ENCODE measurements around the gene PLXDC1. TPM values are rescaled to one million over a fixed set of nuclear protein-coding genes. Genes with fewer than 3 reads are reported as not detected.
A peak's percentile ranks its signal among the peaks of the same experiment; 100 is the strongest.
"Not testable (repeated sequence)": the region's sequence is repeated elsewhere in the genome, so short reads cannot be mapped to it uniquely, and the experiment has no call there.

Gene PLXDC1
- total and polyA plus RNA-seq, 7 experiments from 2014 or later: 2.3 to 55.7 (median 30.8) TPM

DNA sequence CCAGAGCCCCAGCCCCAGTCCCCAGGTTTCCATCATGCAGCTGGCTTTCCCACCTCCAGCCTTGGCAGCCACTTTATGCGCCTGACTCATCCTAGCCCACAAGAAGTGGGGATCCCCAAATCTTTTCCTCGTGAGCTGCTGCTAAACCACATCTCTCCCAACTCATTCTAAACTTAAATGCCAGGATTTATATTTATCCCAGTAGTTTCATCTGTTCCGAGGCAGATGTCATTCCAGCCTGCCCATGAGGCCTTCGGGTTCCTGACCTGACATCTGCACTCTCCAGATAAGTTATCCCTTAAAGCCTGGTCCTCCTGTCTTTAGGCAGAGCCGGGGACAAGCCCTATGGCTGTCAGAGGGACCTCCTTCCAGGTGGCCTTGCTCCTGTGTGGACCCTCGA, 16.6 kb downstream of the PLXDC1 start:
- H3K27ac Mint-ChIP-seq: peak overlapping the region in 1 of 9 donors; percentile 22
- ChIA-PET POLR2A (interaction anchor here (1.0 to 1.4 kb wide), 2 partner anchors 9 to 19 kb away, joined by 3 to 5 read pairs; no protein-coding TSS in a partner anchor), CTCF (no interaction called here)
- Histone ChIP-seq H3K27ac (ENCODE audit: low read depth, low read length) (no peak overlapping the region), H3K4me1 (ENCODE audit: control insufficient read depth in 2 of 2, insufficient read depth in 2 of 2, low read length in 2 of 2) (no peaks in the 10 kb centered on the region), H3K36me3 (ENCODE audit: control insufficient read depth in 2 of 3, insufficient read depth in 3 of 3, low read length in 3 of 3) (peaks cover 0 to 18% (median 0%) of the 10 kb centered on the region in 3 experiments), H3K4me3 (ENCODE audit: low read length) (no peak overlapping the region), H3K9me3 (ENCODE audit: control insufficient read depth in 2 of 3, low read length in 3 of 3) (no peaks in the 10 kb centered on the region), H3K27me3 (ENCODE audit: control insufficient read depth in 2 of 2, insufficient read depth in 2 of 2, low read length in 2 of 2) (no peaks in the 10 kb centered on the region)
- H3K4me1 Mint-ChIP-seq: peaks cover 0 to 10% (median 6%) of the 10 kb centered on the region in 7 donors
- DNase-seq (no peak), ATAC-seq (no peak)
- H3K4me3 Mint-ChIP-seq: no peak overlapping the region
- no peaks in the 10 kb centered on the region for H3K9me3 Mint-ChIP-seq
- peaks cover 0 to 35% (median 6%) of the 10 kb centered on the region in 5 donors for H3K36me3 Mint-ChIP-seq
- H3K27me3 Mint-ChIP-seq: peaks cover 0 to 4% (median 0%) of the 10 kb centered on the region in 5 donors
- intact Hi-C loops (cut with micrococcal nuclease): no loop called here

- no peaks in the 10 kb centered on the region for H3K9me3 Mint-ChIP-seq
- no peak for ATAC-seq
- ChIA-PET CTCF (no interaction called here), POLR2A (no interaction called here)
- no peak overlapping the region for H3K4me3 ChIP-seq (ENCODE audit: low read length)
- H3K4me1 Mint-ChIP-seq: peaks cover 0 to 6% (median 5%) of the 10 kb centered on the region in 7 donors
- H3K4me1 ChIP-seq (ENCODE audit: control insufficient read depth in 2 of 2, insufficient read depth in 2 of 2, low read length in 2 of 2): no peaks in the 10 kb centered on the region
- no peak overlapping the region for H3K27ac ChIP-seq (ENCODE audit: low read depth, low read length)
- DNase-seq: no peak
- intact Hi-C loops (cut with micrococcal nuclease): no loop called here
- no peaks in the 10 kb centered on the region for H3K27me3 ChIP-seq (ENCODE audit: control insufficient read depth in 2 of 2, insufficient read depth in 2 of 2, low read length in 2 of 2)
- peaks cover 0 to 26% (median 6%) of the 10 kb centered on the region in 5 donors for H3K36me3 Mint-ChIP-seq
- no peaks in the 10 kb centered on the region for H3K9me3 ChIP-seq (ENCODE audit: control insufficient read depth in 2 of 3, low read length in 3 of 3)
- H3K4me3 Mint-ChIP-seq: no peak overlapping the region
- peaks cover 0 to 4% (median 0%) of the 10 kb centered on the region in 5 donors for H3K27me3 Mint-ChIP-seq
- H3K36me3 ChIP-seq (ENCODE audit: control insufficient read depth in 2 of 3, insufficient read depth in 3 of 3, low read length in 3 of 3): peaks cover 0 to 12% (median 0%) of the 10 kb centered on the region in 3 experiments
- peak overlapping the region in 1 of 9 donors; percentile 12 for H3K27ac Mint-ChIP-seq
Observed at GRCh38 chr17:39132192-39132610, 19.2 kb downstream of the PLXDC1 start.

GRCh38 chr17:39131616-39132015, 19.8 kb downstream of the PLXDC1 start:
- Mint-ChIP-seq H3K4me1 (peaks cover 0 to 4% (median 1%) of the 10 kb centered on the region in 7 donors), H3K9me3 (no peaks in the 10 kb centered on the region), H3K4me3 (no peak overlapping the region), H3K27me3 (peaks cover 0 to under 1% (median 0%) of the 10 kb centered on the region in 5 donors), H3K27ac (no peak overlapping the region), H3K36me3 (peaks cover 0 to 24% (median 2%) of the 10 kb centered on the region in 5 donors)
- CTCF ChIA-PET: no interaction called here
- ATAC-seq (no peak), DNase-seq (no peak)
- no peak overlapping the region for H3K4me3 ChIP-seq (ENCODE audit: low read length)
- H3K27ac ChIP-seq (ENCODE audit: low read depth, low read length): no peak overlapping the region
- intact Hi-C loops (cut with micrococcal nuclease): no loop called here
- H3K4me1 ChIP-seq (ENCODE audit: control insufficient read depth in 2 of 2, insufficient read depth in 2 of 2, low read length in 2 of 2): no peaks in the 10 kb centered on the region
- peaks cover 0 to 12% (median 0%) of the 10 kb centered on the region in 3 experiments for H3K36me3 ChIP-seq (ENCODE audit: control insufficient read depth in 2 of 3, insufficient read depth in 3 of 3, low read length in 3 of 3)
- no peaks in the 10 kb centered on the region for H3K27me3 ChIP-seq (ENCODE audit: control insufficient read depth in 2 of 2, insufficient read depth in 2 of 2, low read length in 2 of 2)
- POLR2A ChIA-PET: no interaction called here
- H3K9me3 ChIP-seq (ENCODE audit: control insufficient read depth in 2 of 3, low read length in 3 of 3): no peaks in the 10 kb centered on the region

GRCh38 chr17:39130205-39130604, 21.2 kb downstream of the PLXDC1 start:
- no peaks in the 10 kb centered on the region for H3K27me3 ChIP-seq (ENCODE audit: control insufficient read depth in 2 of 2, insufficient read depth in 2 of 2, low read length in 2 of 2)
- Mint-ChIP-seq H3K27ac (peak overlapping the region in 1 of 9 donors; percentile 36), H3K36me3 (peaks cover 0 to 15% (median 0%) of the 10 kb centered on the region in 5 donors), H3K4me1 (peaks cover 0 to 3% (median 0%) of the 10 kb centered on the region in 7 donors), H3K9me3 (no peaks in the 10 kb centered on the region), H3K4me3 (no peak overlapping the region), H3K27me3 (no peaks in the 10 kb centered on the region)
- H3K4me1 ChIP-seq (ENCODE audit: control insufficient read depth in 2 of 2, insufficient read depth in 2 of 2, low read length in 2 of 2): no peaks in the 10 kb centered on the region
- no peak overlapping the region for H3K4me3 ChIP-seq (ENCODE audit: low read length)
- CTCF ChIA-PET: no interaction called here
- ATAC-seq (no peak), DNase-seq (no peak)
- POLR2A ChIA-PET: no interaction called here
- intact Hi-C loops (cut with micrococcal nuclease): no loop called here
- H3K27ac ChIP-seq (ENCODE audit: low read depth, low read length): no peak overlapping the region
- peaks cover 0 to 4% (median 0%) of the 10 kb centered on the region in 3 experiments for H3K36me3 ChIP-seq (ENCODE audit: control insufficient read depth in 2 of 3, insufficient read depth in 3 of 3, low read length in 3 of 3)
- no peaks in the 10 kb centered on the region for H3K9me3 ChIP-seq (ENCODE audit: control insufficient read depth in 2 of 3, low read length in 3 of 3)

DNA sequence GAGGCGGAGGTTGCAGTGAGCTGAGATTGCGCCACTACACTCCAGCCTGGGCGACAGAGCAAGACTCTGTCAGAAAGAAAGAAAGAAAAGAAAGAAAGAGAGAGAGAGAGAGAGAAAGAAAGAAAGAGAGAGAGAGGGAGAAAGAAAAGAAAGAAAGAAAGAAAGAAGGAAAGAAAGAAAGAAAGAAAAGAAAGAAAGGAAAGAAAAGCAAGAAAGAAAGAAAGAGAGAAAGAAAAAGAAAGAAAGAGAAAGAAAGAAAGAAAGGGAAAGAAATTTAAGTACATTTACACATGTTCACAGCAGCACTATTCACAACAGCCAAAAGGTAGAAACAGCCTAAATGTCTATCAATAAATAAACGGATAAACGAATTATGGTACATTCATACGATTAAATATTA, 21.9 kb downstream of the PLXDC1 start:
- H3K36me3 ChIP-seq (ENCODE audit: control insufficient read depth in 2 of 3, insufficient read depth in 3 of 3, low read length in 3 of 3); POLR2A ChIA-PET; DNase-seq; CTCF ChIA-PET; ATAC-seq; H3K27ac ChIP-seq (ENCODE audit: low read depth, low read length); H3K4me1 ChIP-seq (ENCODE audit: control insufficient read depth in 2 of 2, insufficient read depth in 2 of 2, low read length in 2 of 2); H3K27me3 Mint-ChIP-seq; H3K4me3 Mint-ChIP-seq; H3K4me3 ChIP-seq (ENCODE audit: low read length); H3K4me1 Mint-ChIP-seq; H3K9me3 Mint-ChIP-seq; H3K9me3 ChIP-seq (ENCODE audit: control insufficient read depth in 2 of 3, low read length in 3 of 3); H3K27ac Mint-ChIP-seq; H3K27me3 ChIP-seq (ENCODE audit: control insufficient read depth in 2 of 2, insufficient read depth in 2 of 2, low read length in 2 of 2); intact Hi-C loops (cut with micrococcal nuclease): not testable (repeated sequence)
- peaks cover 0 to 15% (median 0%) of the 10 kb centered on the region in 5 donors for H3K36me3 Mint-ChIP-seq

DNA sequence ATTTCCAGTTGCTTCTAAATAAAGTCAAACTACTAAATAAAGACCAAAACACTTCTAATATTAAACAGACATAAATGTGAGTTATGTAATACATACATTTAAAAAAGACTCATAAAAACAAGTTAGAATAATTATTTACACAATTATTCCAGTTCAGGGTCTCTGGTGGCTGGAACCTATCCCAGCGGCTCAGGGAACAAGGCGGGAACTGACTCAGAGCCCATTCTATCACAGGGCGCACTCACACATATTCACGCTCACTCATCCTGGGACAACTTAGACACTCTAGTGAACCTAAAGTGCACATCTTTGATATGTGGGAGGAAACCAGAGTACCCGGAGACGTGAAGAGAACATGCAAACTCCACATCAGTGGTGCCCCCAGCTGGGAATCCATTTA, 25.0 kb downstream of the PLXDC1 start:
- Mint-ChIP-seq H3K4me3 (no peak overlapping the region), H3K36me3 (peaks cover 0 to 12% (median 0%) of the 10 kb centered on the region in 5 donors), H3K4me1 (peaks cover 0 to 2% (median 0%) of the 10 kb centered on the region in 7 donors), H3K9me3 (no peaks in the 10 kb centered on the region), H3K27ac (no peak overlapping the region), H3K27me3 (no peaks in the 10 kb centered on the region)
- Histone ChIP-seq H3K27me3 (ENCODE audit: control insufficient read depth in 2 of 2, insufficient read depth in 2 of 2, low read length in 2 of 2) (no peaks in the 10 kb centered on the region), H3K27ac (ENCODE audit: low read depth, low read length) (no peak overlapping the region), H3K36me3 (ENCODE audit: control insufficient read depth in 2 of 3, insufficient read depth in 3 of 3, low read length in 3 of 3) (no peaks in the 10 kb centered on the region), H3K4me1 (ENCODE audit: control insufficient read depth in 2 of 2, insufficient read depth in 2 of 2, low read length in 2 of 2) (no peaks in the 10 kb centered on the region), H3K4me3 (ENCODE audit: low read length) (no peak overlapping the region), H3K9me3 (ENCODE audit: control insufficient read depth in 2 of 3, low read length in 3 of 3) (no peaks in the 10 kb centered on the region)
- intact Hi-C loops (cut with micrococcal nuclease): no loop called here
- DNase-seq (no peak), ATAC-seq (no peak)
- ChIA-PET CTCF (no interaction called here), POLR2A (interaction anchor here (0.7 kb wide), 1 partner anchor 56 kb away, joined by 5 read pairs; no protein-coding TSS in a partner anchor)

DNA sequence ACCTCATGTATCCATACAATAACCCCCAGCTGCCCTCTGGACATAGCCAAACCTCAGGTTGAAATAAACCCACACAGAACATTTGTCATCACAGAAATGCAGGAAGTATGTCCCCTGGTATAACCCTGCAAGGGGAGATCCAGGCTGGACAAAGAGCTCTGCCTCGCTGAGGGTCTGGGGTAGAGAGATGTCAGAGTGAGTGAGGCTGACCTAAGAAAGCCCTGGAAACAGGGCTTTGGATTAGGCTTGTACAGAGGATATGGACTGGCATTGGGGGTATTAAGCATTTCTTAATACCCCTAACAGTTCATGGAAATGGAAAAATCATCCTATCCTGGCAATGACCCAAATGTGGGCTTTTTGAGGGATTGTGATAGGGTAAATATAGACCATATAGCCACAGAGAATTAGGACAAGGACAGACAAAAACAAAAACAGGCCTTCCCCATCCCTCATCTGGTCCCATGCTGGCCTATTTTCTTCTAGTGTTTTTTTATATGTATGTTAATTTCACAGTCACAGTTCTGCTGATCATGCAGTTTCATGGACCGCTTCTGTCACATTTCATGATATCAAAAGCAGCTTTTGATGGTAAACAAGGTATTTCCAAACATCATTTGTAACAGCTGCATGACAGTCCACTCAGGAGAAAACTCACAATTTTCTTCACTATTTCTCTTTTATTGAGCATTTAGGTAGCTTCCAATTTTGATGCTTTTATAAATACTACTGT, 26.1 kb downstream of the PLXDC1 start:
- peaks cover 0 to 14% (median 0%) of the 10 kb centered on the region in 5 donors for H3K36me3 Mint-ChIP-seq
- intact Hi-C loops (cut with micrococcal nuclease): no loop called here
- Histone ChIP-seq H3K36me3 (ENCODE audit: control insufficient read depth in 2 of 3, insufficient read depth in 3 of 3, low read length in 3 of 3) (no peaks in the 10 kb centered on the region), H3K4me1 (ENCODE audit: control insufficient read depth in 2 of 2, insufficient read depth in 2 of 2, low read length in 2 of 2) (no peaks in the 10 kb centered on the region), H3K9me3 (ENCODE audit: control insufficient read depth in 2 of 3, low read length in 3 of 3) (no peaks in the 10 kb centered on the region), H3K27me3 (ENCODE audit: control insufficient read depth in 2 of 2, insufficient read depth in 2 of 2, low read length in 2 of 2) (no peaks in the 10 kb centered on the region), H3K27ac (ENCODE audit: low read depth, low read length) (no peak overlapping the region), H3K4me3 (ENCODE audit: low read length) (no peak overlapping the region)
- peaks cover 0 to 2% (median 0%) of the 10 kb centered on the region in 7 donors for H3K4me1 Mint-ChIP-seq
- DNase-seq (no peak), ATAC-seq (no peak)
- CTCF ChIA-PET: no interaction called here
- POLR2A ChIA-PET: no interaction called here
- no peak overlapping the region for H3K4me3 Mint-ChIP-seq
- H3K9me3 Mint-ChIP-seq: no peaks in the 10 kb centered on the region
- H3K27me3 Mint-ChIP-seq: no peaks in the 10 kb centered on the region
- peak overlapping the region in 4 of 9 donors; percentile 4 to 67 (median 22) for H3K27ac Mint-ChIP-seq
